ENCODE data around the gene DNAJB6. TPM values are rescaled to one million over a fixed set of nuclear protein-coding genes. Genes with fewer than 3 reads are reported as not detected.
"Not testable (repeated sequence)": the region's sequence is repeated elsewhere in the genome, so short reads cannot be mapped to it uniquely, and the experiment has no call there.

The DNAJB6 gene
- total RNA-seq, 4 donors from 2014 or later = 103 to 151 (median 139) TPM

GRCh38 chr7:157320608-157320980 is 16.2 kb upstream of the DNAJB6 start:
- intact Hi-C loops (cut with DNase I) = no loop called here
- Histone ChIP-seq H3K4me1 (peaks cover 0 to 6% (median 0%) of the 10 kb centered on the region in 4 donors), H3K9me3 (no peaks in the 10 kb centered on the region), H3K36me3 (no peaks in the 10 kb centered on the region), H3K4me3 (no peak overlapping the region), H3K27ac (replicated peaks in 1 of 4) (no peak overlapping the region), H3K27me3 (no peaks in the 10 kb centered on the region)
- no peak for DNase-seq (ENCODE audit: extremely low spot score)
- WGBS = 74% methylated on average over 4 of the region's 4 CpGs
- TF ChIP-seq POLR2A (IDR thresholded peaks at IDR 0.05; ENCODE audit: low read depth) (no peak), CTCF (IDR thresholded peaks at IDR 0.05) (no peak), EP300 (IDR thresholded peaks at IDR 0.05) (no peak), POLR2AphosphoS5 (IDR thresholded peaks at IDR 0.05) (no peak)

- Histone ChIP-seq H3K9me3 (no peaks in the 10 kb centered on the region), H3K4me1 (peaks cover 0 to 6% (median 0%) of the 10 kb centered on the region in 4 donors), H3K4me3 (no peak overlapping the region), H3K27me3 (peaks cover 0 to 8% (median 0%) of the 10 kb centered on the region in 4 donors), H3K36me3 (no peaks in the 10 kb centered on the region), H3K27ac (replicated peaks in 1 of 4) (no peak overlapping the region)
- no peak for TF ChIP-seq CTCF (IDR thresholded peaks at IDR 0.05)
- no peak for TF ChIP-seq EP300 (IDR thresholded peaks at IDR 0.05)
- TF ChIP-seq POLR2A (IDR thresholded peaks at IDR 0.05; ENCODE audit: low read depth) = no peak
- TF ChIP-seq POLR2AphosphoS5 (IDR thresholded peaks at IDR 0.05) = no peak
- 78% methylated on average over 4 of the region's 4 CpGs for WGBS
- intact Hi-C loops (cut with DNase I) = no loop called here
- no peak for DNase-seq (ENCODE audit: extremely low spot score)
These were observed 13.4 kb upstream of the DNAJB6 start for GRCh38 chr7:157323401-157323800.

GRCh38 chr7:157329447-157329846 is 7.4 kb upstream of the DNAJB6 start:
- no peak for DNase-seq (ENCODE audit: extremely low spot score)
- Histone ChIP-seq H3K36me3 (no peaks in the 10 kb centered on the region), H3K27ac (replicated peaks in 1 of 4) (no peak overlapping the region), H3K9me3 (no peaks in the 10 kb centered on the region), H3K4me1 (no peaks in the 10 kb centered on the region), H3K27me3 (peaks cover 0 to 8% (median 0%) of the 10 kb centered on the region in 4 donors), H3K4me3 (no peak overlapping the region)
- TF ChIP-seq POLR2A (IDR thresholded peaks at IDR 0.05; ENCODE audit: low read depth) = no peak
- no peak for TF ChIP-seq POLR2AphosphoS5 (IDR thresholded peaks at IDR 0.05)
- no peak for TF ChIP-seq EP300 (IDR thresholded peaks at IDR 0.05)
- TF ChIP-seq CTCF (IDR thresholded peaks at IDR 0.05) = no peak
- WGBS = 80% methylated on average over 6 of the region's 12 CpGs
- intact Hi-C loops (cut with DNase I) = no loop called here

- H3K4me3 ChIP-seq; H3K27me3 ChIP-seq; H3K36me3 ChIP-seq; DNase-seq (ENCODE audit: extremely low spot score); H3K4me1 ChIP-seq; H3K9me3 ChIP-seq; H3K27ac ChIP-seq (replicated peaks in 1 of 4); intact Hi-C loops (cut with DNase I): not testable (repeated sequence)
- WGBS = 78% methylated on average over 10 of the region's 10 CpGs
These were observed 6.2 kb upstream of the DNAJB6 start for GRCh38 chr7:157330567-157330966.

GRCh38 chr7:157331049-157331448 is 5.8 kb upstream of the DNAJB6 start:
- H3K27ac ChIP-seq (replicated peaks in 1 of 4); H3K36me3 ChIP-seq; H3K27me3 ChIP-seq; H3K4me3 ChIP-seq; H3K4me1 ChIP-seq; intact Hi-C loops (cut with DNase I); DNase-seq (ENCODE audit: extremely low spot score); H3K9me3 ChIP-seq: not testable (repeated sequence)
- 73% methylated on average over 7 of the region's 7 CpGs for WGBS

GRCh38 chr7:157335236-157335635 is 1.6 kb upstream of the DNAJB6 start:
- no peaks in the 10 kb centered on the region for H3K36me3 ChIP-seq
- no peaks in the 10 kb centered on the region for H3K9me3 ChIP-seq
- no peak overlapping the region for H3K4me3 ChIP-seq
- no peak for TF ChIP-seq POLR2AphosphoS5 (IDR thresholded peaks at IDR 0.05)
- no peak for TF ChIP-seq CTCF (IDR thresholded peaks at IDR 0.05)
- TF ChIP-seq EP300 (IDR thresholded peaks at IDR 0.05) = no peak
- TF ChIP-seq POLR2A (IDR thresholded peaks at IDR 0.05; ENCODE audit: low read depth) = no peak
- intact Hi-C loops (cut with DNase I) = loop anchor here (5.0 kb wide), 1 partner anchor 52 kb away; no protein-coding TSS in a partner anchor
- no peaks in the 10 kb centered on the region for H3K27me3 ChIP-seq
- no peak overlapping the region for H3K27ac ChIP-seq (replicated peaks in 1 of 4)
- 83% methylated on average over 5 of the region's 5 CpGs for WGBS
- no peak for DNase-seq (ENCODE audit: extremely low spot score)
- peaks cover 23 to 37% (median 31%) of the 10 kb centered on the region in 4 donors for H3K4me1 ChIP-seq

Data from esophagus muscularis mucosa (tissue), 4 donors.